ENCODE results near the gene SLC9A7.

Gene SLC9A7

DNA sequence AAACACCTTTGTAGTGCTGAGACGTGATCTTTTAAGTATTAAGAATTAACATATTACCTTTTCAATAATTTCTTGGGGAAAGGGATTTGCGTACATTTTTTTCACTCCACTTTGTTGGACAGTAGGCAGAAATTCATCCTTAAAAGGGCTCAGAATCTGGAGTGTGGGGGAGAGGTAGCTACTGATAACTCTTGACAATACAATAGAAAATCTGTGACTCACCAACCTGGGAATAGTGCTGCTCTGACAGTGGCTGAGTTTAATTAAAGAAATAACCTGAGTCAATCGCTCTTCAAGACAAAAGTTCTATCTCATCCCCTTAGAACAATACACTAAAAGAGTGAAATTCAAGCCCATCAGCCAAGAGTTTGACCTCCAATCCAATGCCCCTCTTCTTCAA, 60.2 kb downstream of the SLC9A7 start:
- no peak for DNase-seq

DNA sequence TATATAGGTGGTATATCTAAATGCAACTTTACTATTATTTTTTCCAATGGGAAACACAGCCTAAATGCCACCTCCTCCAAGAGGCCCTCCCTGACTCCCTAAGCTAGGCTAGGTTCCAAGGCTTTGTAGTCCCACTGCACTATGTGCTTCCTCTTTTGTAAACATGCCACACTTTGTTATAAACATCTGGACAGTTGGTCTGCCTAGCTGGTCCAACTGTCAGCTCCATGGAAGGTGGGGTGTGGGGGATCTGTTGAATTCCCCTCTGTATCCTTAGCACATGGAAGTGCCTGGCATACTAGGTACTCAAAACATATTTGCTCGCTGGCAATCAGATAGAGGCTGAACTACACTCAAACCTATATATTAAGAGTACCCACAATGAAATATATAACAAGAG, 63.4 kb downstream of the SLC9A7 start:
- no peak for DNase-seq

DNA sequence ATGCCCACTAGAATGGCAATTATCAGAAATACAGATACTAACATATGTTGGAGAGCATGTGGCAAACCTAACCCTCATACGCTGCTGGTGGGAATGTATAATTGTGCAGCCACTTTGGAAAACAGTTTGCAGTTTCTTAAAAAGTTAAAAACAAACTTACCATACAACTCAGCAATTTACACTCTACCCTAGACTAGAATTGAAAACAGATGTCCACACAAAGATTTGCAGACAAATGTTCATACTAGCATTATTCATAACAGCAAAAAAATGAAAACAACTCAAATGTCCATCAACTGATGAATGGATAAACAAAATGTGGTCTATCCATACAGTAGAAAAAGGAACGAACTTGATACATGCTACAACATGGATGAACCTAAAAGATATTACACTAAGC, 64.4 kb downstream of the SLC9A7 start:
- DNase-seq, result no peak

DNA sequence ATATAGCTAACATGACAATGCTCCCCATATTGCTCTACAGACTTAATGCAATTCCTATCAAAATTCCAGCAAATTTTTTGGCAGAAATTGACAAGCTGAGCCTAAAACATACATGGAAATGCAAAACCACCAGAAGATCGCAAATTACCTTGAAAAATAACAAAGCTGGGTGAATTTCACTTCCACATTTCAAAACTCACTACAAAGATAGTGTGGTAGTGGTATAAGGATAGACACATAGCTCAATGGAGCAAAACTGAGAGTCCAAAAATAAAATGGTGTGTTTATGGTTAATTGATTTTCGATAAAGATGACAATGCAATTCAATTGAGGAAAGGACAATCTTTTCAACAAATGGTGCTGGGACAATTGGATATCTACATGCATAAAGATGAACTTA, 65.8 kb downstream of the SLC9A7 start:
- no peak for DNase-seq

DNA sequence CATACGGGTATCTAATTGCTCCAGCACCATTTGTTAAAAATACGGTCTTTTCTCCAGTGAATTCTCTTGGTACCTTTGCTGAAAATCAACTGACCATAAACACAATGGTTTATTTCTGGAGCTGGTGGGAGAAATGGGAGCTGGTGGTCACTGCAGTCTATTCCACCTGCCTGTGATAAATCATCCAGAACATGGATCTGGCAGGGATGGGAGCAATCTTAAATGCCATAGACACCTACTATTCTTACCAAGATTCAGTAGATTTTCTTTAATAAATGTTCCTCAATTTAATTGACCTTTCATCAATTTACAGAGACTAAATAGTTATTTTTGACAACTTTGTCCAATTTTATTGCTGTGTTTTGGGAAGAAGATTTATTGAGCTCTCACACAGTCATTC, 68.1 kb downstream of the SLC9A7 start:
- no peak for DNase-seq

DNA sequence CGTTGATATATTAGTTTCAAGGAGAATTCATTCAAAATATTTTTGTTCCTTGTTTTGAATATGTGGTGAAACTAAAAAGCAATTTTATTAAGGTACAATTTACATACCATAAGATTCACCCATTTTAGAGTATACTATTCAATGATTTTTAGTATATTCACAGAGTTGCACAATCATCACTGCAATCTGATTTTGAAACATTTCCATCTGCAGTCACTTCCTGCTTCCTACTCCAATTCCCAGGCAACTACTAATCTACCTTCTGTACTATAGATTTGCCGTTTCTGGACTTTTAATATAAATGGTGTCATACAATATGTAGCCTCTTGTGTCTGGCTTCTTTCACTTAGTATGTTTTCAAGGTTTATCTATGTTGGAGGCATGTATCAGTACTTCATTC, 71.3 kb downstream of the SLC9A7 start:
- DNase-seq, result no peak

DNA sequence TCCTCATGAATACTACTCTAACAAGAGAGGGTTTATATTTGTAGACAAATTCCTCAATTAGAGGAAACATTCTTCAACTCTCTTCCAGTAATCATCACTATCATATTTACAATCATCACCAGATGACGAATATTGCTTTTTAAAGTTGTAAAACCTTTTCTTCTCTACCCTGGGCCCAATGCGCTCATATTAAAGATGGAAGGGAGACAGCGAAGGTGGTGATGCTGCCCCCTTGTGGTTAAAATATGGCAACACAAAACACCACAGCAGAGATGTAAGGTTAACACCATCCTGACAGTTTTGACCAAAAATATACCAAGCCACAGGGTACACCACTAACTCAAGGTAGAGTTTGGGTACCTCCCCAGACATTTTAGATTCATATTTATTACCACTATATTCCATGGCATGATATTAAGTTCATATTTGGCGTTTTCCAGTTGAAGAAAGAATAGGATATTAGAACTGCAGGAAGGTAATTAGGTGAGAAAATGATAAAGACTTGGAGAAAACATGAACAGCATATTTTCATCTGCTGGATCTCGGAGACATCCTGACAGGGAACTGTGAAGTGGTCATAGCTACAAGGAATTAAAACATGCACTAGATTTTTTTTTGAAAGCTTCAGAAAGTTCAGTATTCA, 72.8 kb downstream of the SLC9A7 start:
- peak; percentile 2 for DNase-seq

DNA sequence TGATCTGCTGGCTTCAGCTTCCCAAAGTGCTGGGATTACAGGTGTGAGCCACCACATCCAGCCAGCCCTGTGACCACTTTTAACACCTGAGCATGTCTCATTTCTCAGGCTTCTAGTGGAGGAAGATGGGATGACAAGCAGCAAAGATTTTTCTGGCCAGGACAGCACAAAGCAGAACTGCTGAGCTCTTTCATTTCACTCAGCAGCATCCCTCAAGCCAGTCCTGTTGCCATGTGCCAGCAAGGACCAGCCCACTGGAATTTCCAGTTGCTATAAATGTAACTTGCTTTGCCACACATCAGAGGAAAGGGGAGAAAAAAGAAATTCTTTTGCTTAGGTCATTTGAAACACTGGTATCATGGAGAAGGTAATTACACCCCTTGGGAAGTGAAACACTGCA, 75.9 kb downstream of the SLC9A7 start:
- DNase-seq, result no peak

DNA sequence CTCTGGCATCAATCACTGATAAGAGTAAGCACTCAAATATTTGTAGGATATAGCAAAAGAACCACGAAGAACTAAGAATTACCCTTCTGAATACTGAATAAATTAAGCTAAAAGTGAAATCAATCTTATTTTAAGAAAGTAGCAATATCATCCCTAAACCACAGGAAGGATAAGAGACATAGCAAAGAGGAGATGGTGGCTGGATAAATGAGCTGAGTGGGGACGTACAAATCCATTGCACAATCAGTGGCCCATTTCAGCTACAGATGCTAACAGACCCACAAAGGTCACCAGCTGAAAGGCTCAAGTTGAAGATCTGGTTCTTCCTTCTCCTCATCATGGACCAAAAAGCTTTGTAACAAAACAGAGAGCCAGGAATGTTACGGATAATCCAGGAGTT, 77.1 kb downstream of the SLC9A7 start:
- DNase-seq, result no peak

DNA sequence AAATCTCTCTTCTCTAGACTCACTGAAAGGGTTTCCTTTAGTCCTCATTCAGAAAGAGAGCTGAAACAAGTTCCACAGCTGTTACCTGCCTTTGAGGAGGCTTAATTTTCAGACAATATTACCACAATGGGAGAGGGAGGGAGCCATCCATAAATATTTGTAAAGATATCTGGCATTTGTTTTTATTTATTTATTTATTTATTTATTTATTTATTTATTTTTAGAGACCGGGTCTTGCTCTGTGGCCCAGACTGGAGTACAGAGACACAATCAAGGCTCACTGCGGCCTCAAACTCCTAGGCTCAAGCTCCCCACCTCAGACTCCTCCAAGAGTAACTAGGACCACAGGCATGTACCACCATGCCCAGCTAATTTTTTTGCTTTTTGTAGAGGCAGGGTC, 80.7 kb downstream of the SLC9A7 start:
- DNase-seq, result no peak

DNA sequence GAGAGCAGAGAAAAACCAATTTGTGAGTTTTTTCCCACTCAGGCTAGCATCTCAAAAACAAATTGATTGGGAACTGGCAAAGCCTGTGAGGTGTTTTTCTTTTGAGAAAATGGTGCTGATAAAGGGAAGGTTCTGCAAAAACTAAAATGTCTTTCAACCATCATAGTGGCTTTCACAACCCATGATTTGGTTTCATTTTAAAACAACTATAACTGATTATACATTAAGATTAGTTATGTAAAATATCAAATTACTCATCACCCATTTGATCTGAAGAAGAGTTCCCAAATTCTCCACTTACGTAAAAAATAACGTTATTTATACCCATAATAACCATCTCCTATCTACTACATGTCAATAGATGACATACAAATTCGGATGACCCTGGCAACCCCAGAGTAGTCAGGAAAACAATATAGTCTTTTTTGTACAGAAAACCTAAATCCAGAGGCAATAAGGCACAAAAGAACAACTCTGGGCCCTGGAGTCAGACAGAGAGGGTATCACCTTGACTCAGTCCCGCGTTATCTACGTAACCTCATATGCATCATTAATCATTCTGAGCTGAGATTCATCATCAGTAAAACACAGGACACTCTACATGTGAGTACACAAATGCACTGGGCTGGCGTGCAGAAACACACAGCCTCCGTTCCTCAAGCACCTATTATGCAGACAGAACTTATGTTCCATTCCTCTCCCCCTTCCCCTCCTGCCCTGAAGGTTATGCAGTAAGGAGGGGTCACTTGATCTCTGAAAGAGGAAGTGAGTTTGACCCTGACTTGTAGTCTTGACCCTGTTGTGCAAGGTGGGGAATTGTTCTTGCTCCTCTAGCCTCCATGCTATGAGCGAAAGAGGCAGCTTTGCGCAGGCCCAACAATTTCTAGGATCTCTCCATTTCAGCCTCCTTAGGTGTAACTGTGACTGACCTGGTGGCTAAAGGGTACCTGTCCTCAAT, 82.2 kb downstream of the SLC9A7 start:
- no peak for DNase-seq

DNA sequence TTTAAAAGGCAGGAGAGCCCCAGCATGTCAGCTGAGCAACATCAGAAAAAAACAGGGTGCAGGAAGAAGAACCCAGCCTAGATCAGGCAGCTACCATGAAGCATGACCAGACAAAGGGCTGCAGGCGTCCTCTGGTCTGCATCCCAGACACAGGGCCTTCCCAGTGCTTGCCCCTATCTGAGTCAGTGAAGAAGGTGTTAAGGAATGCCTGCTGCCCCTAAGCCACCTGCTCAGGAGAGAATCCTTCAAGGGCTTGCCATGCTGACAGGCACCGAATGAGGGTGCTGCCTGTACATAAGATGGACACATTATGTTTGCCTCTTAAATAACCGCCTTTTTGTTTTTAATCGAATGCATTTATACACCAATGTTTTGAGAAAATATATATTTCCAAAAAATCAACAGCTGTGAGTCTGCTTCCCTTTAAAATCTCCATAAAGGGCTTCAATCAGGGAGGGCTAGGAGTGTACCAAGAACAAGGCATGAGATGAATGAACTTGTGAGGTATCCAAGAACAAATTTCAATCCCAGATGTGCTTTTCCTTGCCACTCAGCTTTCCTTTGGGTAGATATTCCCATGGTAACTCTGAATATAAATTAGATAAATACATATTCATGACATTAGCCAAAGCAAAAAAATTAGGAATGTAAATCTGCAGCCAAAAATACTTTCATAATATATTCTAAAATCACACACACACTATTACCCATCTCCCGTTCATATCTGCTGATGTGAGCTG, 85.1 kb downstream of the SLC9A7 start:
- no peak for DNase-seq

DNA sequence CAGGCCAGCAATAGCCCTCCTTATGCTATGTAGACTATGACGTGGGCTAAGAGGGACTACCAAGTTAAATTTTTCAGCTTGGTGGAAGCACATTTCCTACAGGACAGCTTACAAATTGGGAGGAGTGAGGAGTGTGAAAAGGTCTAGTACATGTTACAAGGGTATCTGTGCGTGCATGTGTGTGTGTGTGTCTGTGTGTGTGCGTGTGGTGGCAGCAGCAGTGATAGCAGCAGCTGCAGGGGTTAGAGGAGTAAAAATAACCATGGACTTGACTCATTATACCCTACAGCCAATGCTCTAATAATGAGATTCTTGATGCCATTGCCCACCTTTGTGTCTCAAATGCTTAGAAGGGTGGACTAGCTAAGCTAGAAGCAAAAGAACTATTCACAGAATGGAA, 88.6 kb downstream of the SLC9A7 start:
- no peak for DNase-seq

DNA sequence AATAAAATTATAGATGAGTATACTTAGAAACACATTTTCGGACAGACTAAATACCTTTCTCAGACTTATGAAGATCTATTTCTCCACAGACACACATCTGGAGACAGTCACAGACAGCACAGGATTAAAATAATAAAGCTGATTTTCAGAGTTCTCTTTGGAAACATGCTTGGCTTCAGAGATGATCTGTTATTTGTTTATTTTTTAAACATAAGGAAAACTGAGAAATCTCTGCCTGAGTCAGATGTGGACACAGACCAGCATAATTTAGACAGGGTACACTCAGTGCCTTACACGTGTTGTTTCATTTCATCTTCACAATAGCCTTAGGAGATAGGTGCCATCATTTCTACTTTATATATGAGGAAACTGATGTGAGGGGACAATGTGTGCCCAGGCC, 92.1 kb downstream of the SLC9A7 start:
- DNase-seq, result no peak

DNA sequence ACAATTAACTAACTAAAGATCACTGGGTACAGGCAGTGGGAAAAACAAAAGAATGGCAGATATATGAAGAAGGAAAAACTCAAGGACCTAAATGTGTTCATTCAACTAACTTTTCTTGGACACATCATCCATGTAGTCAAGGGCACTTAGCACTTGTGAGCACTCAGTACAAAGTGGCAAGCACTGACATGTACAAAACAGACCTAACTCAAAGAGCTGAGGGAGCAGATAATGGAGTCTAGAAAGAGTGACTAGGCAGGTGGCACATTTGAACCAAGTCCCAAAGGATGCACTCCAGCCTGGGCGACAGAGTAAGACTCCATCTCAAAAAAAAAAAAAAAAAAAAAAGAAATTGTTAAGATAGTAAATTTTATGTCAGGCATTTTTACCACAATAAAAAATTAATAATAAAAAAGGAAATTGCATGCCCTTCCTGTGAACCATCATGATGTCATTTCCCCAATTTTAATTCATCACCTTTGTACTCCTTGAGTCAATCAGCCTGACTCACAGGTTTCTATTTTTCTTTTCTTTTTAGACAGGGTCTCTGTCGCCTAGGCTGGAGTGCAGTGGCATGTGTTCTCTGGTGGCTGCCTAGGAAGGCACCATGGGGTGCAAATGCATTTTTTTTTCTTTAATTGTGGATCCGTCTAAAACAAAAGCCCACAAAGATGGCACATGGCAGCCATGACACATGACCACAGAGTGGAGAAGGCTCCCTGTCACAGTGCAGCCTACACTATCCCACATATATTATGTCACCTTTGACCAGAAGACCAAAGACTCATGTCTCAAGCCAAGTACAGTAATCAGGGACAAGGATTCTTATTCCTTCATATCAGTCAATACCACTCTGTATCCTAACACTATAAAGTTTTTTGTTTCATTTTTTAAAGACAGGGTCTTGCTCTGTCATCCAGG, 93.4 kb downstream of the SLC9A7 start:
- DNase-seq, result no peak

DNA sequence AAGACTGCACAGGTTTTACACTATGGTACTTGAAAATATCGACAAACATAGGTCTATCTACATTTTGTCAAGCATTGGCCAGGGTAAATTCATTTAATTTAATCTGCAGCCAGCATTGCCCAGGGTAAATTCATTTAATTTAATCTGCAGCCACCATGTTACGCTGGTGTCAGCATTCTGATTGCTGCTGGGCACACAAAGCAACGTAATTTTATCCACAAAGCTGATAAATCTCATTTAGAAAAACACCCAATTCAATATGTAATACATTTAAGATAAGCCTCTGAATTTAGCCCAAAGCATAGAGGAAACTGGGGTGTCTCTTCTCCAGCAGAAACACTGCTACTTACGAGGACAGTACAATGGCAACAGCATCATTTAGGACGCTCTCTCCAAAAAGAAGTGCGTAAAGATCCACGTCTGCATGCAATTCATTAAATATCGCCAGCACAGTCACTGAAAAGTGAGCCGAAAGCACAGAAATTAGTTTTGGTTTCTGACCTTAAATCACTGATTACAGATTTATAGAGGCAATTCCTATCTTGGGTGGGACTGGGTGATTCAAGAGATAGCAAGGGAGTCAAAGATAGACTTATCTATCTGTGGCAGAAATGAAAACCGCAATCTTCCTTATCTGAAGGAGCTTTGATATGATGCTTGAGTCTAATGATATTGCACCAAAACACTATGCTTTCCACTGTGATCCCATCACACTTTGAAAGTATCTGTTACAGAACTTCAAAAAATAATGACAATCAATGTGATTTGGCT, 96.5 kb downstream of the SLC9A7 start:
- no peak for DNase-seq

DNA sequence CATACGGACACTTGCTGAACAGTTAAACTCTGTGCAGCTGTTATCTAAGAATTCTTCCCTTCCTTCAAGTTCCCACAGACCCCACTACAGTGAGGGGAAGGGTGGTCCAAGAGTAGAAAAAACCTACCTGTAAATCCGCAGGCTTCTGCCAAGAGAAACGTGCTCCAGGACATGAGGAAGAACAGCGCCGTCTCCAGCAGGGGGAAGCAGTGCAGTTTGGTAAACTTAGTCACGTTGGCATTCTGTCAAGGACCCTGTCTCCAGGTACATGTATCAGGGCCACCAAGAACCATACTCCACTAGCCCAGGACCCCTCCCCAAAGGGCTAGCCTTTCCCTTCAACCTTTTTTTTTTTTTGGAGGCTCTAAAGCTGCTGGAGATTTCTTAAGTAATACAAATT, 105.4 kb downstream of the SLC9A7 start:
- DNase-seq, result no peak

DNA sequence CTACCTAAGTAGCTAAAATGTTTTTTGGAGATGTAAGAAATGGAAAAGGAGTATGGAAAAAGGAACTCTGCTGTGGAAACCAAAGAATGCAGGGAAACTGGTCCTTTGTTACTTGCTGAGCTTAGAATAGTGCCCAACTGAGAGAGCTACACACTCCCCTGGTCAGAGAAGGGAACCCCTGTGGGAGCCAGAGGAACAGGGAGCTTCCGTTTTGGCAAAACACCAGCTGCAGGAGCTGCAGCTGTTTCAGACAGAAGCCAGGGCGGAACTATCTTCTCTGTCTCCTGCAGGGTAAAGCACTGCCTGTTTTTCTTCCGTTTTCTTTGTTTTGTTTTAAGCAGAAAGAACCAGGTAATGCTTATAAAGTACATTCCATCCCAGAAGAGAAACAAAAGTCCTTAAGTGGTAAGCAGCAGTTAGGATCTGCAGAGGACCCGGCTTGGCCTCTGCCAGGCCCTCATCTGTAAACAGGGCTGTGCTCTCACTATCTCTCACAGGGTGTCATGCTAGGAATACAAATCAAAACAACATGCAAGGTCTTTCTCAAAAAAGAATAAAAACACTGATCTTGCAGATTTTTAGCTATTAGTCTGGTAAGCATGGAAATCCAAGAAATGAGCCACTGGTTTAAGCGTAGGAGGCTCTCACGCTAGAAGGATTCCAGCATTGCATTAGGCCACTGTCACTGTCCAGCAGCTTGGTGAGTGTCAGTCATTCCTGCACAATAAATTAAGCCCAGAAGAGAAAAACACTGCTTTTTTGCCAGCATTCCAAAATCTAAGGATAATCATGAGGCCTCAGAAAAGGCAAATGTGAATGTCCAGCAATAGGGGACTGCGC, 109.3 kb downstream of the SLC9A7 start:
- DNase-seq, result no peak

DNA sequence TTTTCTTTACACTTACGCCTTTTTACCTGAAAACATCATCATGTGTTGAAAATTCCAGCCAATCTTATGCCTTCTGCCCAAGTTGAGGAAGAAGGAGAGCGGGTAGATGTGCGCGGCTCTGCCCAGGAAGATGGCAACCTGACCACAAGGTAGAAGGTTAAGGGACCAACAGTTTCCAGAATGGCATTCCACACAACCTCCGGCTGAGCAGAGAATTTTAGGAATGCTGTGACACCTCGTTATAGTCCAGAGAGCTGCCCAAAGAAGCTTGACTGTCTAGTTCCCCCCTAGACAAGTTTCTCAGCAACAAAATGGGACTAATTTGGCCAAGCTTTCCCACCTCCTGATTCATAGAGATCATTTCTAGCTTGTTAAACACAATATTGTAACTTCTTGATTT, 110.3 kb downstream of the SLC9A7 start:
- no peak for DNase-seq

DNA sequence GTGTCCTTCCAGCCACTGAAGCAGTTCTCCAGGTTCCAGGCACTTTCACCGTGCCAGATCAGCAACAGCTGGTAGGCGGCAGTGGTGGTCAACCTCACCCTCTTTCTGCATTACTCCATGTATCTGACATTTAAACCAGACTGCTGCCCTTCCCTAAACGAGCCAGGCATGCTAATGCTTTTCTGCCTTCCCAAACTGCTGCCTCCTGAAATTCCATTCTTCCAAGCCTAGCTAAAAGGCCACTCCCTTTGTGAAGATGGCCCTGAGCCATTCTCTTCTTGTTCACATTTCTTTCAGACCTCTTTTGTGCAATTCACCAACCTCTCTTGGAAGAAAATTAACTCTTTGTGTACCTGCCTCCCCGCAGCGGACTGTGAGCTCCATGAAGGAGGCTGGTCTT, 111.7 kb downstream of the SLC9A7 start:
- no peak for DNase-seq

DNA sequence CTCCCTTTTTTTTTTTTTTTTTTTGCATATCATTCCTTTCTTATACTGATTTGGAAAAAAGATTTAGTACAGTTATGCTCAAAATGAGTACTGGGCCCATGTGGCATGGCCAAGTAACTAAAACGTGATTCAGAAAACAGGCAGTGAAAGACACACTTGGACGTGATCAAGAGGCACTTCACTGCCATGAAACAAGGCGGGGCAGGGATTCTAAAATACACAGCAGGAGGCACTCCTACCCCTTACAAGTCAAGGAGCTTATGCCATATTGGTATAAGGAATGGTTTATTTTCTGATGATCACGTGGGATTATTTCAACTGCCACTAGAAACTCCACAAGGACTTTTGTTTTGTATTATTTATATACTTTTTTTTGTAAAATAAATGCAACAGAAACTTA, 113.3 kb downstream of the SLC9A7 start:
- DNase-seq, result no peak
